ENCODE measurements around the gene PITX2. TPM values are rescaled to one million over a fixed set of nuclear protein-coding genes. Genes with fewer than 3 reads are reported as not detected.

Gene PITX2
- total RNA-seq, 4 donors from 2014 or later = not detected

- peaks cover 4 to 99% of the 10 kb centered on the region in 2 donors for H3K27me3 ChIP-seq
- no peak overlapping the region for H3K4me3 ChIP-seq
- H3K9me3 ChIP-seq = peaks cover 0 to 7% (median 0%) of the 10 kb centered on the region in 4 donors
- H3K36me3 ChIP-seq = no peaks in the 10 kb centered on the region
- TF ChIP-seq CTCF (IDR thresholded peaks at IDR 0.05) (no peak), POLR2A (IDR thresholded peaks at IDR 0.05) (no peak), EP300 (IDR thresholded peaks at IDR 0.05) (no peak)
- 8 to 12% methylated on average over 3 of the region's 3 CpGs for WGBS, 2 donors
- DNase-seq (ENCODE audit: low spot score in 2 of 2) = no peak
- peaks cover 0 to 40% (median 8%) of the 10 kb centered on the region in 4 donors for H3K4me1 ChIP-seq
- H3K27ac ChIP-seq = no peak overlapping the region
These were observed 9.1 kb downstream of the PITX2 start for GRCh38 chr4:110613745-110614144.

GRCh38 chr4:110612631-110613269 lies 10.1 kb downstream of the PITX2 start:
- Histone ChIP-seq H3K27ac (no peak overlapping the region), H3K27me3 (peaks cover 4 to 92% of the 10 kb centered on the region in 2 donors), H3K4me3 (no peak overlapping the region), H3K9me3 (peaks cover 0 to 7% (median 0%) of the 10 kb centered on the region in 4 donors), H3K4me1 (peaks cover 0 to 30% (median 8%) of the 10 kb centered on the region in 4 donors), H3K36me3 (no peaks in the 10 kb centered on the region)
- TF ChIP-seq CTCF (IDR thresholded peaks at IDR 0.05) = no peak
- TF ChIP-seq POLR2A (IDR thresholded peaks at IDR 0.05) = no peak
- TF ChIP-seq EP300 (IDR thresholded peaks at IDR 0.05) = no peak
- WGBS, 2 donors = 4 to 10% methylated on average over 15 to 23 of the region's 23 CpGs
- DNase-seq (ENCODE audit: low spot score in 2 of 2) = no peak

GRCh38 chr4:110611968-110612447 lies 10.9 kb downstream of the PITX2 start:
- peaks cover 0 to 30% (median 8%) of the 10 kb centered on the region in 4 donors for H3K4me1 ChIP-seq
- H3K4me3 ChIP-seq = no peak overlapping the region
- no peak for DNase-seq (ENCODE audit: low spot score in 2 of 2)
- TF ChIP-seq CTCF (IDR thresholded peaks at IDR 0.05) (no peak), POLR2A (IDR thresholded peaks at IDR 0.05) (no peak), EP300 (IDR thresholded peaks at IDR 0.05) (no peak)
- no peak overlapping the region for H3K27ac ChIP-seq
- H3K36me3 ChIP-seq = no peaks in the 10 kb centered on the region
- H3K27me3 ChIP-seq = peaks cover 4 to 85% of the 10 kb centered on the region in 2 donors
- 5 to 11% methylated on average over 30 of the region's 30 CpGs for WGBS, 2 donors
- H3K9me3 ChIP-seq = peaks cover 0 to 7% (median 0%) of the 10 kb centered on the region in 4 donors

- peak overlapping the region in 1 of 4 donors; percentile 19 for H3K4me3 ChIP-seq
- DNase-seq (ENCODE audit: low spot score in 2 of 2) = no peak
These were observed 11.7 kb downstream of the PITX2 start for GRCh38 chr4:110610940-110611831.

More at GRCh38 chr4:110610940-110611831, 11.7 kb downstream of the PITX2 start:
- H3K27me3 ChIP-seq = peaks cover 4 to 77% of the 10 kb centered on the region in 2 donors
- no peaks in the 10 kb centered on the region for H3K36me3 ChIP-seq
- H3K27ac ChIP-seq = no peak overlapping the region
- H3K4me1 ChIP-seq = peaks cover 0 to 30% (median 8%) of the 10 kb centered on the region in 4 donors
- WGBS, 2 donors = 3 to 9% methylated on average over 28 to 54 of the region's 54 CpGs
- H3K9me3 ChIP-seq = peaks cover 0 to 7% (median 0%) of the 10 kb centered on the region in 4 donors
- no peak for TF ChIP-seq POLR2A (IDR thresholded peaks at IDR 0.05)
- no peak for TF ChIP-seq CTCF (IDR thresholded peaks at IDR 0.05)
- TF ChIP-seq EP300 (IDR thresholded peaks at IDR 0.05) = no peak
